Stimulated activated CD8-positive, alpha-beta memory T cell treated with anti-CD3 and anti-CD28 coated beads, Interleukin-12 subunit alpha, Interleukin-12 subunit beta, amount 100 ng/mL, for 4 hours (primary cell): ENCODE data around the gene VAV1.
"Not testable (repeated sequence)": the region's sequence is repeated elsewhere in the genome, so short reads cannot be mapped to it uniquely, and the experiment has no call there.

Experiments
- DNase-seq: peaks from one replicate; pipeline ENCODE4 v3.0.0-alpha.2; 2020; ENCODE audit warnings: low read depth

VAV1 gene

GRCh38 chr19:6737873-6738786 is 34.4 kb upstream of the VAV1 start:
- peak; percentile 55 for DNase-seq

GRCh38 chr19:6738787-6739389 is 33.6 kb upstream of the VAV1 start:
- DNase-seq: no peak

- peak; percentile 73 for DNase-seq
These were observed 33.1 kb upstream of the VAV1 start, which contains the start of gene TRIP10 for GRCh38 chr19:6739390-6739882. TRIP10 (plus strand) TSS chr19:6739680; CDS start chr19:6739762, 82 bp downstream.

- DNase-seq: no peak
These were observed 32.5 kb upstream of the VAV1 start for GRCh38 chr19:6739883-6740588.

- no peak for DNase-seq
These were observed 31.7 kb upstream of the VAV1 start for GRCh38 chr19:6740589-6741343.

- DNase-seq: no peak
These were observed 29.4 kb upstream of the VAV1 start for GRCh38 chr19:6743066-6743465.

- no peak for DNase-seq
These were observed 28.7 kb upstream of the VAV1 start for GRCh38 chr19:6743714-6744380.

- DNase-seq: no peak
These were observed 27.9 kb upstream of the VAV1 start for GRCh38 chr19:6744381-6745301.

GRCh38 chr19:6745965-6746364 is 26.5 kb upstream of the VAV1 start:
- no peak for DNase-seq

GRCh38 chr19:6748543-6748942 is 24.0 kb upstream of the VAV1 start:
- DNase-seq: not testable (repeated sequence)

GRCh38 chr19:6750062-6750461 is 22.4 kb upstream of the VAV1 start:
- no peak for DNase-seq

GRCh38 chr19:6751189-6751588 is 21.3 kb upstream of the VAV1 start:
- no peak for DNase-seq

- no peak for DNase-seq
These were observed 20.0 kb upstream of the VAV1 start for GRCh38 chr19:6752256-6753177.

GRCh38 chr19:6753178-6754031 is 19.1 kb upstream of the VAV1 start:
- DNase-seq: peak; percentile 58

- DNase-seq: no peak
These were observed 18.4 kb upstream of the VAV1 start for GRCh38 chr19:6754136-6754535.

- DNase-seq: no peak
These were observed 17.6 kb upstream of the VAV1 start for GRCh38 chr19:6754653-6755463.

- no peak for DNase-seq
These were observed 11.9 kb upstream of the VAV1 start for GRCh38 chr19:6760606-6761005.
